Vagina (tissue), 2 donors: ENCODE data around the gene RAB4B.

ENCODE experiments used
- POLR2A ChIP-seq, 2 donors: fragments of 450-650 bp; IDR thresholded peaks; one replicate each; pipeline ENCODE4 v1.6.1; 2017; ENCODE audit warnings: antibody characterized with exemption in 2 of 2, mild to moderate bottlenecking in 2 of 2, moderate library complexity in 2 of 2
- TF ChIP-seq, protein P1 (sequence below), 3 experiments: fragments of 450-650 bp in 2 of 3; fragments of 200-600 bp in 1 of 3; sonication (generic) in 1 of 3; IDR thresholded peaks; one replicate each; pipeline ENCODE4 v1.5.1; 2017 to 2019; ENCODE audit warnings: antibody characterized with exemption in 3 of 3, mild to moderate bottlenecking in 2 of 3, moderate library complexity in 2 of 3

DNA sequence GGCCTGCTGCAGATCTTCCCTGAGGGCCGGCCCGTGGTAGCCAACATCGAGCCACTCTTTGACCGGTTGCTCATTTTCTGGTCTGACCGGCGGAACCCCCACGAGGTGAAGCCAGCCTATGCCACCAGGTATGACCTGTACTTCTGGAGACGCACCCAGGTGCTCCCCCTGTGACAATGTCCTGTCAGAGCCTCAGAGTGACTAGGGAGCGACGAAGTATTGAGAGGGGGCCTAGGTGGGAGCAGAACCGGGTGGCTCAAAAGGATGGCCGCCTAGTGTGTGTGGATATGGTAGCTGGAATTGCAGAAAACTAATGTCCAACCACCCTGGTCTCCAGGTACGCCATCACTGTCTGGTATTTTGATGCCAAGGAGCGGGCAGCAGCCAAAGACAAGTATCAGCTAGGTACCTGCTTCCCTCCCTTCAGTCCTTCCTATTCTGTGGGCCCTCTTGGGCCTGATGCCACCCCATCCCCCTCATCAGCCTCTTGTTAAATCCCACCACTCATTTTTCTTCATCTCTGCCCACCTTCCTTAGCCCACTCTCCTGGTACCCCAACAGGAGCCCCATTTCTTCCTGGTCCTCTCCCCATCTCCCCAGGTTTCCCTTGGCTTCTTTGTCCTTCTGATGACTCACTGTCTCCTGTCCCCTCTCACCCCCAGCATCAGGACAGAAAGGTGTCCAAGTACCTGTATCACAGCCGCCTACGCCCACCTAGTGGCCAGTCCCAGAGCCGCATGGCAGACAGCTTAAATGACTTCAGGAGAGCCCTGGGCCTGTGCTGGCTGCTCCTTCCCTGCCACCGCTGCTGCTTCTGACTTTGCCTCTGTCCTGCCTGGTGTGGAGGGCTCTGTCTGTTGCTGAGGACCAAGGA lies 29.3 kb downstream of the RAB4B start:
- TF ChIP-seq, protein P1, sequence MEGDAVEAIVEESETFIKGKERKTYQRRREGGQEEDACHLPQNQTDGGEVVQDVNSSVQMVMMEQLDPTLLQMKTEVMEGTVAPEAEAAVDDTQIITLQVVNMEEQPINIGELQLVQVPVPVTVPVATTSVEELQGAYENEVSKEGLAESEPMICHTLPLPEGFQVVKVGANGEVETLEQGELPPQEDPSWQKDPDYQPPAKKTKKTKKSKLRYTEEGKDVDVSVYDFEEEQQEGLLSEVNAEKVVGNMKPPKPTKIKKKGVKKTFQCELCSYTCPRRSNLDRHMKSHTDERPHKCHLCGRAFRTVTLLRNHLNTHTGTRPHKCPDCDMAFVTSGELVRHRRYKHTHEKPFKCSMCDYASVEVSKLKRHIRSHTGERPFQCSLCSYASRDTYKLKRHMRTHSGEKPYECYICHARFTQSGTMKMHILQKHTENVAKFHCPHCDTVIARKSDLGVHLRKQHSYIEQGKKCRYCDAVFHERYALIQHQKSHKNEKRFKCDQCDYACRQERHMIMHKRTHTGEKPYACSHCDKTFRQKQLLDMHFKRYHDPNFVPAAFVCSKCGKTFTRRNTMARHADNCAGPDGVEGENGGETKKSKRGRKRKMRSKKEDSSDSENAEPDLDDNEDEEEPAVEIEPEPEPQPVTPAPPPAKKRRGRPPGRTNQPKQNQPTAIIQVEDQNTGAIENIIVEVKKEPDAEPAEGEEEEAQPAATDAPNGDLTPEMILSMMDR (IDR thresholded peaks at IDR 0.05): peak in 1 of 3 experiments; percentile 4
- no peak for TF ChIP-seq POLR2A (IDR thresholded peaks at IDR 0.05)
